Measurements from ENCODE around the gene TPM1.

The TPM1 gene

GRCh38 chr15:63000706-63001105 lies 41.8 kb upstream of the TPM1 start:
- H3K36me3 ChIP-seq (ENCODE audit: control insufficient read depth, insufficient read depth, low read length) = no peaks in the 10 kb centered on the region
- WGBS, 2 experiments = 89 to 97% methylated on average over 3 of the region's 3 CpGs
- no peaks in the 10 kb centered on the region for H3K9me3 ChIP-seq (ENCODE audit: control insufficient read depth, low read length)
- H3K27me3 ChIP-seq (ENCODE audit: control insufficient read depth, insufficient read depth, low read length, poor library complexity, severe bottlenecking) = no peaks in the 10 kb centered on the region
- no peak overlapping the region for H3K27ac ChIP-seq (ENCODE audit: insufficient read depth, low read depth, low read length, poor library complexity, severe bottlenecking)
- H3K4me3 ChIP-seq (ENCODE audit: insufficient read depth, low read depth, low read length) = no peak overlapping the region
- H3K4me1 ChIP-seq (ENCODE audit: control insufficient read depth, insufficient read depth, low read length) = peaks cover 18% of the 10 kb centered on the region

GRCh38 chr15:63004211-63004610 lies 38.3 kb upstream of the TPM1 start:
- Histone ChIP-seq H3K27ac (ENCODE audit: insufficient read depth, low read depth, low read length, poor library complexity, severe bottlenecking) (no peak overlapping the region), H3K4me3 (ENCODE audit: insufficient read depth, low read depth, low read length) (no peak overlapping the region)
- 88 to 95% methylated on average over 2 of the region's 2 CpGs for WGBS, 2 experiments

DNA sequence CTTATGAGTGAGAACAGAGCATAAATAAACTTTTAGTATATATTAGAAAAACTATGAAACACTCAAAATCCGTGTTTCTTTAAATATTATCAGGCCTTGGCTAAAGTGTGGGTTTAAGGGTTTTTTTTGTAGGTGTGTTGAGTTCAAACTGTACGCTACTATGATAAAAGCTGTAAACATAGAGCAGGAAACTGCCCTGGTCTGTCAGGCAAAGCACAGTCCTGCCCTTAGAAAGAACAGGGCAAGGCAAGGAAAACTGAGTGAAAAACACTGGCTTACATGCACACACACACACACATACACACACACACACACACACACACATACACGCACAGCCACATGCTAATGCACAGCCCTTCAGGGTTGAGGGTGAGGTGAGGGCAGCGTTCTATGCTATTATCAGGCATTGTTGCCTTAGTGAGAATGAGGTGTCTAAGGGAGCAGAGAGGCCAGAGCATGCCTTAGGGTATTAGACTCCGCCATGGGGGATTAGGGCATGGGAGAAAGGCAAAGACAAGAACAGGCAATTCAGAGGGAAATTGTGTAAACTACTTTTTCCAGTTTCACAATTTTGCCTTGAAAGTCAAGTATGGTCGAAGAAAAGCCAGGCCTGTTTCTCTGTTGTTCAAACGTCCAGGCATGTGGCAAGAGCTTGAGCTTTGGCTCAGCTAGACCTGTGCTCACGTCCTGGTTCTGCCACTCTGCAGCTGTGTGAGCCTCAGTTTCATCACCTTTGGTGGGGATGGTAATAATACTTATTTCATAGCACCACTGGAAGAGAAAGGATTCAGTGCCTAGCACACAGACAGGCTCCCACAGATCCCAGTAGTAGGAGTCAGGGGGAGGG lies 36.3 kb upstream of the TPM1 start:
- 76 to 83% methylated on average over 7 to 8 of the region's 8 CpGs for WGBS, 2 experiments
- no peak overlapping the region for H3K27ac ChIP-seq (ENCODE audit: insufficient read depth, low read depth, low read length, poor library complexity, severe bottlenecking)
- no peaks in the 10 kb centered on the region for H3K9me3 ChIP-seq (ENCODE audit: control insufficient read depth, low read length)
- H3K27me3 ChIP-seq (ENCODE audit: control insufficient read depth, insufficient read depth, low read length, poor library complexity, severe bottlenecking) = no peaks in the 10 kb centered on the region
- H3K4me3 ChIP-seq (ENCODE audit: insufficient read depth, low read depth, low read length) = no peak overlapping the region
- peaks cover 12% of the 10 kb centered on the region for H3K4me1 ChIP-seq (ENCODE audit: control insufficient read depth, insufficient read depth, low read length)
- H3K36me3 ChIP-seq (ENCODE audit: control insufficient read depth, insufficient read depth, low read length) = no peaks in the 10 kb centered on the region

More at GRCh38 chr15:63004211-63004610, 38.3 kb upstream of the TPM1 start:
- Histone ChIP-seq H3K4me1 (ENCODE audit: control insufficient read depth, insufficient read depth, low read length) (peaks cover 18% of the 10 kb centered on the region), H3K36me3 (ENCODE audit: control insufficient read depth, insufficient read depth, low read length) (no peaks in the 10 kb centered on the region), H3K9me3 (ENCODE audit: control insufficient read depth, low read length) (no peaks in the 10 kb centered on the region), H3K27me3 (ENCODE audit: control insufficient read depth, insufficient read depth, low read length, poor library complexity, severe bottlenecking) (no peaks in the 10 kb centered on the region)

GRCh38 chr15:63008333-63009049 lies 34.1 kb upstream of the TPM1 start:
- Histone ChIP-seq H3K27ac (ENCODE audit: insufficient read depth, low read depth, low read length, poor library complexity, severe bottlenecking) (no peak overlapping the region), H3K4me1 (ENCODE audit: control insufficient read depth, insufficient read depth, low read length) (peaks cover 15% of the 10 kb centered on the region), H3K27me3 (ENCODE audit: control insufficient read depth, insufficient read depth, low read length, poor library complexity, severe bottlenecking) (no peaks in the 10 kb centered on the region), H3K4me3 (ENCODE audit: insufficient read depth, low read depth, low read length) (no peak overlapping the region), H3K36me3 (ENCODE audit: control insufficient read depth, insufficient read depth, low read length) (no peaks in the 10 kb centered on the region), H3K9me3 (ENCODE audit: control insufficient read depth, low read length) (no peaks in the 10 kb centered on the region)
- WGBS, 2 experiments = 90 to 92% methylated on average over 4 to 6 of the region's 6 CpGs

GRCh38 chr15:63010386-63010785 lies 32.2 kb upstream of the TPM1 start:
- Histone ChIP-seq H3K4me3 (ENCODE audit: insufficient read depth, low read depth, low read length) (no peak overlapping the region), H3K36me3 (ENCODE audit: control insufficient read depth, insufficient read depth, low read length) (no peaks in the 10 kb centered on the region), H3K4me1 (ENCODE audit: control insufficient read depth, insufficient read depth, low read length) (peaks cover 17% of the 10 kb centered on the region), H3K27me3 (ENCODE audit: control insufficient read depth, insufficient read depth, low read length, poor library complexity, severe bottlenecking) (no peaks in the 10 kb centered on the region), H3K27ac (ENCODE audit: insufficient read depth, low read depth, low read length, poor library complexity, severe bottlenecking) (no peak overlapping the region), H3K9me3 (ENCODE audit: control insufficient read depth, low read length) (no peaks in the 10 kb centered on the region)
- WGBS, 2 experiments = 94 to 97% methylated on average over 2 of the region's 3 CpGs

DNA sequence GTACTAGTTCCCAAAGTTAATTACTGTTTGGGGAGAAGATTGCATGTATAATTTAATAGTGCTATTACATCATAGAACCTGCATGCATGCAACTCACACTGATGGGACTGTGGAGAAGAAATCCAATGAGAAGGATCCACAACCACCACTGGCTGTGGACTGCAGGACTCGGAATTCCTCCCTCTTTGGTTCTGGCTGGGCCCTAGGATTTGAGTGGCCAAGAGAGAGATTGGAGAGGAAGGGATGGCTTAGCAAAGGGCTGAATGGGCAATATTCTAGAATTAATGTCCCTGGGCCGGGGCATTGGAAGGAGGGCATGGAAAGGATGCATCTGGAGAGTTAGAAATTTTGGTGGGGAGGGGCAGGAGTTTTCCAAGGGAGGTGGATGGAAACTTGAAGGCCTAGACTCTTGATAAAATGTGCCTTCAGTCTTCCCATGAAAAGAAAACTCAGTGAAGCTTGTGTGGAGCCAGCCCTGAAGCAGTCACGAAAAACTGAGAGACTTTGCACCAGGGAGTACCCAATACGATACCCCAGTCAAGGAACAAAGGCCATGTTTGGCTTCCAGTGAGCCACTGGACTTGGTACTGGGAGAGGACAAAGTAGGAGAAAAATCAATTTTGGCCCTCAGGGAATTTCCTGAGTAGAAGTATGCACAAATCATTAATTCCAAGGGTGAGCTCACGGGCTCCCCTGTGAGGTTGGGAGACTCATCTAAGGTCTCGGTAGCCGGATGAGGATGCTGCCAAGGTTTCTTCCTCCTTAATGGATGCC lies 31.4 kb upstream of the TPM1 start:
- H3K27ac ChIP-seq (ENCODE audit: insufficient read depth, low read depth, low read length, poor library complexity, severe bottlenecking) = no peak overlapping the region
- no peak overlapping the region for H3K4me3 ChIP-seq (ENCODE audit: insufficient read depth, low read depth, low read length)
- H3K4me1 ChIP-seq (ENCODE audit: control insufficient read depth, insufficient read depth, low read length) = peaks cover 17% of the 10 kb centered on the region
- no peaks in the 10 kb centered on the region for H3K36me3 ChIP-seq (ENCODE audit: control insufficient read depth, insufficient read depth, low read length)
- no peaks in the 10 kb centered on the region for H3K27me3 ChIP-seq (ENCODE audit: control insufficient read depth, insufficient read depth, low read length, poor library complexity, severe bottlenecking)
- WGBS, 2 experiments = 88 to 89% methylated on average over 7 of the region's 7 CpGs
- no peaks in the 10 kb centered on the region for H3K9me3 ChIP-seq (ENCODE audit: control insufficient read depth, low read length)

DNA sequence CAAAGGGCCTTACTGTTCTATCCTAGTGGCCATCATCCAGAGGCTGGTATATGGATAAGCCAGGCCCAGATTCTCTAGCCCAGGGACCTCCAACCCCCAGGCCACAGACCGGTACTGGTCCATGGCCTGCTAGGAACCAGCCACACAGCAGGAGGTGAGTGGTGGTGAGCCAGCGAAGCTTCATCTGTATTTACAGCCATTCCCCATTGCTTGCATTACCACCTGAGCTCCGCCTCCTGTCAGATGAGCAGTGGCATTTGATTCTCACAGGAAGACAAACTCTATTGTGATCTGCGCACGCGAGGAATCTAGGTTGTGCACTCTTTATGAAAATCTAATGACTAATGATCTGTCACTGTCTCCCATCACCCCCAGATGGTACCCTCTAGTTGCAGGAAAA lies 30.1 kb upstream of the TPM1 start:
- no peak overlapping the region for H3K4me3 ChIP-seq (ENCODE audit: insufficient read depth, low read depth, low read length)
- 93 to 96% methylated on average over 6 of the region's 6 CpGs for WGBS, 2 experiments
- H3K4me1 ChIP-seq (ENCODE audit: control insufficient read depth, insufficient read depth, low read length) = peaks cover 17% of the 10 kb centered on the region
- H3K27ac ChIP-seq (ENCODE audit: insufficient read depth, low read depth, low read length, poor library complexity, severe bottlenecking) = no peak overlapping the region
- H3K27me3 ChIP-seq (ENCODE audit: control insufficient read depth, insufficient read depth, low read length, poor library complexity, severe bottlenecking) = no peaks in the 10 kb centered on the region
- H3K36me3 ChIP-seq (ENCODE audit: control insufficient read depth, insufficient read depth, low read length) = no peaks in the 10 kb centered on the region
- H3K9me3 ChIP-seq (ENCODE audit: control insufficient read depth, low read length) = no peaks in the 10 kb centered on the region

GRCh38 chr15:63013052-63013808 lies 29.3 kb upstream of the TPM1 start:
- H3K4me3 ChIP-seq (ENCODE audit: insufficient read depth, low read depth, low read length) = no peak overlapping the region
- no peaks in the 10 kb centered on the region for H3K9me3 ChIP-seq (ENCODE audit: control insufficient read depth, low read length)
- H3K27me3 ChIP-seq (ENCODE audit: control insufficient read depth, insufficient read depth, low read length, poor library complexity, severe bottlenecking) = no peaks in the 10 kb centered on the region
- H3K4me1 ChIP-seq (ENCODE audit: control insufficient read depth, insufficient read depth, low read length) = peaks cover 17% of the 10 kb centered on the region
- H3K36me3 ChIP-seq (ENCODE audit: control insufficient read depth, insufficient read depth, low read length) = no peaks in the 10 kb centered on the region
- 73 to 78% methylated on average over 11 of the region's 11 CpGs for WGBS, 2 experiments
- H3K27ac ChIP-seq (ENCODE audit: insufficient read depth, low read depth, low read length, poor library complexity, severe bottlenecking) = no peak overlapping the region

- no peak overlapping the region for H3K27ac ChIP-seq (ENCODE audit: insufficient read depth, low read depth, low read length, poor library complexity, severe bottlenecking)
- H3K27me3 ChIP-seq (ENCODE audit: control insufficient read depth, insufficient read depth, low read length, poor library complexity, severe bottlenecking) = no peaks in the 10 kb centered on the region
- 90% methylated on average over 4 of the region's 4 CpGs for WGBS, 2 experiments
- H3K4me1 ChIP-seq (ENCODE audit: control insufficient read depth, insufficient read depth, low read length) = peaks cover 20% of the 10 kb centered on the region
- H3K4me3 ChIP-seq (ENCODE audit: insufficient read depth, low read depth, low read length) = no peak overlapping the region
- no peaks in the 10 kb centered on the region for H3K9me3 ChIP-seq (ENCODE audit: control insufficient read depth, low read length)
- H3K36me3 ChIP-seq (ENCODE audit: control insufficient read depth, insufficient read depth, low read length) = no peaks in the 10 kb centered on the region
These were observed 28.0 kb upstream of the TPM1 start for GRCh38 chr15:63014578-63014977.

All from ectodermal cell (in vitro differentiated cells).